Erythroblast (primary cell): ENCODE measurements around the gene CTNNBIP1.
A peak's percentile ranks its signal among the peaks of the same experiment; 100 is the strongest.

ENCODE experiments used
- GATA1 ChIP-seq: IDR thresholded peaks from 2 replicates; pipeline ENCODE4 v1.6.1; 2011; ENCODE audit warnings: low read depth, mild to moderate bottlenecking, control low read depth, low read length, moderate library complexity
- POLR2A ChIP-seq: IDR thresholded peaks from 2 replicates; pipeline ENCODE4 v1.6.1; 2011; ENCODE audit warnings: mild to moderate bottlenecking, low read length

DNA sequence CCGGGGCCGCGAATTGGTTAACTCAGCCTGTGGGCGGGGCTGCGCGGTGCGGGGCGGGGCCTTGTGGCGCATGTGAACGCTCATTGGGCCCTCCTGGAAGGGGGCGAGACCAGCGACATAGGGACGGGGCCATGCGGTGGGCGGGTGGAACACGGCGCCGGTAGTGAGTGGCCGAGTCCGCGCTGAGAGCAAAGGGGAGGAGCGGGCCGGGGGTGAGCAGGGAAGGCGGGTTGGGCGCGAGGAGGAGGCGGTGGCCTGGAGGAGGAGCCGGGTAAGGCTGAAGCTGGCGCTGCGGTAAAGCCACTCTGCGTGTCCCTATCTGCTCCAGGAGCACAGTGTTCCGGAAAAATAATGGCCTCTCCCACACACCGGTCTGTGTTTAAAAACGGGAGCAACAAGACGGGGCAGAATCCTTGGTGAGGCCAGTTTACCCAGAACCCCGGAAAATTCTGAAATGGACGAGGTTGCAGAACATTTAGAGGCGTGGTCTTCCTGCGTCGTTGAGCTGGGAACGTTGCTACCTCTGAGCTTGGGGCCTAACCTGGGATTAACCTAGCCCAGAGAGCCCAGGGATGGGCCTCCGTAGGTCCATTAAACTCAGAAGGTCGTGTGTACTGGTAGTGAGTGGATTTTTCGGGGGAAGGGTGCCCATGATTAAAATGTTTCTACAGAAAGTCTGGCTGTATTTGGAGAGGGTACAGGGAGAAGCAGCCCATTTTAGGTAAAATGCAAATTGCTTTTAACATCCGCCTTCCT is 532 bp upstream of the CTNNBIP1 start:
- TF ChIP-seq POLR2A (peak; percentile 80), GATA1 (no peak)
